NCI-H526 treated with DMSO at 0.1 percent for 48 hours (cell line): ENCODE results near the gene MAP3K8.
A peak's percentile ranks its signal among the peaks of the same experiment; 100 is the strongest.

ENCODE experiments used
- DNase-seq: peaks from one replicate; lab custom pipeline; 2025; lab: John Stamatoyannopoulos, UW

MAP3K8 gene

DNA sequence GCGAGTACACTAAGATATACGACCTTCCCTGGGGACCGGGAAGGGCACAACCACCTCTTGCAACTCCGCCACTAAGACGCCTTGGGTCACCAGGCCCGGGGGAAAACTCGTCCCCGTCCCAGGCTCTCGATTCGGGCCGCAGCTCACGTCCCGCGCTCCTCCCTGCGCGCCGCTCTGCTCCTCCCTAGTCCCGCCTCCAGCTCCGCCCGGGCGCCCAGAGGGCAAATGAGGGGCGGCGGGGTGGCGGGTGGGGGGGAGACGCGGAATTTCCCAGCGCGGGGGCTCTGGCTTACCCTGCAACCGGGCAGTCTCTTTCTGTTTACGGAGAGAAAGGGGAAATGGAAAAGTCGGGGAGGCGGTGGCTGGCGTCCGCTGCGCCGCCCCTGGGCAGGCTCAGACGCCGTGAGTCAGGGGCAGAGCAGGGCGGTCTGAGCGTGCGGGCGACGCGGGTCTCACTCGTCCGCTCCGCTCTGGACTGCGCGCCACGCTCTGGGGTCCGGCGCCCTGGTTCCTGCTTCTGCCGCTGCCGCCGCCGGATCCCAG lies at the start of gene MAP3K8:
Gene MAP3K8, plus strand, starts transcription at position 455 of the 543 bp plus-strand sequence. CDS start 4,755 bp downstream, outside the sequence.
- no peak for DNase-seq

- no peak for DNase-seq
Observed at GRCh38 chr10:30384701-30385201, 49.2 kb upstream of the MAP3K8 start.

DNA sequence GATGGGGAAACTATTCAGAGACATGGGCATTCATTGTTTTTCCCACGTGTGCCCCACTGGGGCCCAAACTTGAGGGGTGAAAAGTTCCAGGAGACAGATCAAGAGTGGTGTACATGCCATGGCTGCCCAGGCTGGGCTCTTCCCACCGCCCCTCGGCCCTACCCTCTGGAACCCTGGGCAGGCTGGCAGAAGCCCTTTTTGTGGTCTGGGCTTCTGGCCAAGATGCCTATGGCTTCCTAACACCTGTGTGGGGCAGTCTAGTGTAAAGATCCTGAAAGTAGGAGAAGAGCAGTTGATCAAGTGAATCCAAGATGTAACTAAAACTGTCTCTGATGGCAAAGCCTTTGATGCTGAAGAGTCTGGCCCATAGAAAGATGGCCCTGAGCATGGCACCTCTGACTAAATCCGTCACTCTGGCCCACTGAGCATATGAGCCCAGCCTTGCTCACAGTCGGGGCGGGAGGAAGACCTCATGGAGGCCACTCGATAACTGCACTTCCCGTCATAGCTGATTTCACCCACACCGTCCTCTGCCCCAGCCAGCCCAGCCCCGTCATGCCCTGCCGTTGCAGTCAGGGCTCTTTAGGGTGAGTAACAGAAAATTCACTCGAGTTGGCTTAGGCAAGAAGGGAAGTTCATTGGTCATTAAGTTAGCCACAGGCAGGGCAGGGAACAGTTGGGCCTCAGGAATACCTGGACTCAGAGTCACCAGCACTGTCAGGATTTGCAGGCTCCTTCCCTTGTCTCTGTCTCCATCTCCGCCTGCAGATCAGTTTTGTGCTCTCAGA lies 47.0 kb upstream of the MAP3K8 start:
- DNase-seq = no peak

DNA sequence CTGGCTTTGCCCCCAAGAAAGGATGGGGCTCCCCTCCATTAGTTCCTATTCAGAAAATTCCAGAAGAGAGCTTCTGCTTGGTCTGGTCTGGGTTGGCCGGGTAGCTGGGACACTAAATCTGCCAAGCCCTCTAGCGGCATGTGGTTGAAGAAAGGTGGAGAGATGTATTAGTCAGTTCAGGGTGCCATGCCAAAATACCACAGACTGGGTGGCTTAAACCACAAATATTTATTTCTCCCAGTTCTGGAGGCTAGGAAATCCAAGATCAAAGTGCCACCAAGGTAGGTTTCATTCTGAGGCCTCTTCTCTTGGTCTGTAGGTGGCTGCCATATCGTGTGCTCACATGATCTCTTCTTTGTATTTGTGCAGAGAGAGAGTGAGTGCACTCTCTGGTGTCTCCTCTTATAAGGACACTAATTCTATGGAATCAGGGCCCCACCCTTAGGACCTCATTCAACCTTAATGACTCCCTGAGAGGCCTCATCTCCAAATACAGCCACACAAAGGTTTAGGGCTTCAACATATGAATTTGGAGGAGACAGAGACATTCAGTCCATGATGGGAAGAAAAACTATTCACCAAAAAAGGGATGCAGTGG lies 46.2 kb upstream of the MAP3K8 start:
- no peak for DNase-seq

GRCh38 chr10:30389543-30389942 lies 44.4 kb upstream of the MAP3K8 start:
- no peak for DNase-seq

- DNase-seq = no peak
Observed at GRCh38 chr10:30390207-30390606, 43.8 kb upstream of the MAP3K8 start.

DNA sequence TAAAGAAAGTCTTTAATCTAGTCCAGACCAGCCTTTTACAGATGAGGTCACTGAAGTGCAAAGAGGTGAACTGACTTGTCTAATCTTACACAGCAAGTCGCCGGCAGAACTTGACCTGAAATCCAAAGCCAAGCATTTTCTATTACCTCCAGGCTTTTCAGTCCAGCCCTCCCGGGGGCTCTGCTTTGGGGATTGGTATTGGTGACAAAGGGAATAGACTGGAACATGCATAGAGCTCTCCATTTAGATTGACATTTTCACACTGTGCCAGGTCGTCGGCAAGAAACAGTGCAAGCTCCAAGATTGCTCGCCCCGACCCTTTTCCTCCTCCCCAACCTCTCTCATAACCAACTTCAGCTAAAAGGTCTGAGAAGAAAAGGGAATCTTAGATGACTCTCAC lies 42.7 kb upstream of the MAP3K8 start:
- DNase-seq = no peak

DNA sequence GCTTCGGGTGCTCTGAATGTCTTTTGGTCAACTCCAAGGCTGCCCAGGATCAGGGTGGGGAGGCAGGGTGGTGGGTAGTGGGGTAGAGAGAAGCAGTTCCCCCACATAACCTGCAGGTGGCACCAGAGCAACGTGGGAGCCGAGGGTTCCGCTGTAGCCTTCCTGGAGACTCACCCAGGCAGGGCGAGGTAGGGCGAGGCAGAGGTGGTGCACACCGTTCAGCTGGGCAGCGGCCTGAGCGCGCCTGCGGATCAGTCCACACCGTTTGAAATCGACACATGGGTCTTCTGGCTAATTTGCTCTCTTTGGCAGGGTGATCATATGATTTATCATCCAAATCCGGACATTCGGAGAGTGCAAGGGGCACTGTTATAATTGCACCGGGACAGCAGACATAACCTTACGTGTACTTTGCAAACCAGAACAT lies 41.4 kb upstream of the MAP3K8 start:
- DNase-seq = peak; percentile 25

DNA sequence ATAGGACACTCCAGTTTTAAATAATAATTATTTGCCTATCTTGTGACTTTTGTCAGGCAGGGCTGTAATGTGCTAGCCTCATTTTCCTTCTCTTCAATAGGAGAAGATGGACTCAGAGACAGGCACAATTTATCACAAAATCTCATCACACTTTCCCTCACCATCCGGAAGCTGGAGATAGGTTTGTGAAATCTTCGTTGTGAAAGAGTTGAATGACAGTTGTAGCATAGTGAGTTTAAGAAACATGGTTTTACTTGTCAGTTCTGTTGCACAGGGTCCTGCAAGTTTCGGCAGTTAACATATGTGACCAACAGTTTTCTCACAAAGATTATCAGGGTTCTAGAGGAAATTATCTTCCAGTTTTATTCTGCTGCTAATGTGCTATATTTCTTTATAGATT lies 37.7 kb upstream of the MAP3K8 start:
- DNase-seq = no peak

- DNase-seq = no peak
Observed at GRCh38 chr10:30396698-30397097, 37.3 kb upstream of the MAP3K8 start.

GRCh38 chr10:30398193-30398592 lies 35.8 kb upstream of the MAP3K8 start:
- no peak for DNase-seq

- no peak for DNase-seq
Observed at GRCh38 chr10:30398788-30399187, 35.2 kb upstream of the MAP3K8 start.

- no peak for DNase-seq
Observed at GRCh38 chr10:30403494-30403893, 30.5 kb upstream of the MAP3K8 start.

DNA sequence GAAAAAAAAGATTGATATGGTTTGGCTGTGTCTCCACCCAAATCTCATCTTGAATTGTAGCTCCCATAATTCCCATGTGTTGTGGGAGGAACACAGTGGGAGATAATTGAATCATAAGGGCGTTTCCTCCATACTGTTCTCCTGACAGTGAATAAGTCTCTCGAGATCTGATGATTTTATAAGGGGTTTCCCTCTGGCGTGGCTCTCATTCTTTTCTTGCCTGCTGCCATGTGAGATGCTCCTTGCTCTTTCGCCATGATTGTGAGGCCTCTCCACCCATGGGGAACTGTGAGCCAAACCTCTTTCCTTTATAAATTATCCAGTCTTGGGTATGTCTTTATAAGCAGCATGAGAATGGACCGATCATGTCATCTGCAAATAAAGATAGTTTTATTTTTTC lies 29.4 kb upstream of the MAP3K8 start:
- no peak for DNase-seq

DNA sequence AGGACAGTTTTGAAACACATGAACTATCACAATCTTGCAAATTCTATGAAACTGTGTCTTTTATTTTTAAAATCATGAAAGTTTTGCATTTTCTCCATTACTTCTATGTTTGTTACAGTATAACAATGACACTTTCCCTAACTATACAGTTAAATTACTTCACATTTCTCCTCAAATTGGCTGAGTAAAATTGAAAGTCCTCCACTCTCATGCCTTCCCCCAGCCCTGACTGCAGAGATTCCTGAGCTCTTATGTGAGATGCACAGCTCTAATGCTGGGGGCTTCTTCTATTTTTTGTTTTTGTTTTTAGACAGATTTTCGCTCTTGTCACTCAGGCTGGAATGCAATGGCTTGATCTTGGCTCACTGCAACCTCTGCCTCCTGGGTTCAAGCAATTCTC lies 22.7 kb upstream of the MAP3K8 start:
- no peak for DNase-seq

- DNase-seq = no peak
Observed at GRCh38 chr10:30412901-30413300, 21.1 kb upstream of the MAP3K8 start.

DNA sequence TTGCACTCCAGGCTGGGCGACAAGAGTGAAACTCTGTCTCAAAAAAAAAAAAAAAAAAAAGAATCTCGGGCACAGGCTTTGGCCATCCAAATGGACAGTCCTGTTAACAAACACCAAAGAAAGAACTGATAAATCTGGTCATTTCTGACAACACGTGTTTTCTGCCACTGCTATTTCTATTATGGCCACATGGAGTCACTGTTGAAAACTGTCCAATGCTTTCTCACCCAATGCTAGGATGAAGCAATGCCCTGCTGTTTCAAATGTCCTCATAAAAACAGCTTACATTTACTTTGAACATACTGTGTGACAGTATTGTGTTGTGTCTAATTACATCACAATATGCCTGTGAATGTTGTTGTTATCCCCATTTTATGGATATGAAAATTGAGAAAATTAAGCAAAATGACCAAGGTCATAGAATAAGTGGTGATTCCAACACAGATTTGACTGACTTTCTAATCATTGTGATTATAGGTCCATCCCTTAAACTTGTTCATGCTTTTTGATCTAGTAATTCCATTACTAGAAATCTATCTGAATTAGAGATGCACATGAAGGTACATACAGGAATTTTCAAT lies 19.9 kb upstream of the MAP3K8 start:
- no peak for DNase-seq

GRCh38 chr10:30415593-30415992 lies 18.4 kb upstream of the MAP3K8 start:
- DNase-seq = no peak

- DNase-seq = no peak
Observed at GRCh38 chr10:30417301-30417700, 16.7 kb upstream of the MAP3K8 start.

DNA sequence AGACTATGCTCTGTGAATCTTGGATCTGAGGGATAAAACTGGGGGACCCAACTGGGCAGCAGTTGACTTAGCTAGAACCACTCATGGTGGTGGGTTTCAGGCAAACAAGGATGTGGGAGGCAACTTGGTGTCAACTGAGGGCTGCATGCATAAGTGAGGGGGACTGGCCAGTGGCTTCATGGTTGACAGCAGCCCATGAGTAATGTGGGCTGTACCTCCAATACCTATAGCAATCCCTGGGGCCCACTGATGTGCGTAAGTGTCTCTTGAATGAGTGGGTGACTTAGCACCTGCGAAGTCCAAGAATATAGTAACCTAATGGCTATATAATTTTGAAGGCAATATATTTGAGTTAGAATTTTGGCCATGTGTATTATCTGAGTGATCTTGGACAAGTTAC lies 13.7 kb upstream of the MAP3K8 start:
- no peak for DNase-seq

DNA sequence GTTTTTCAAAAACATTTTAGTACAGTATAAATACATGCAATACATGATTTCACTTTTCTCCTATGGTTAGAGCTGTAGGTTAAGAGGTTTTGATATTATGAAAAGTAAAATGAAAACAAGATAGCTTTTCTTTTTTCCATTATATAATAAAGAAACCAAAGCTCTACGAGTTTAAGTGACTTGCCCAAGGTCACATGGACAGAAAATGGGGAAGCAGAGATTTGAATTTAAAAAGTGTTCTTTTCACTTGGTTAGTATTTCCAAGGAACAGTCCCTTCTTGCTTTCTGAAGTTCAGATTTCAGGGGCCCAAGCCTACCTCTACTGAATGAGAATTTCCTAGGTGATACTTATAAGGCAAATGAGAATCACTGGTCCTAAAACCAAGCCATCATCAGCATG lies 13.2 kb upstream of the MAP3K8 start:
- no peak for DNase-seq

- no peak for DNase-seq
Observed at GRCh38 chr10:30422151-30422695, 11.8 kb upstream of the MAP3K8 start.
